Loucy (cell line): ENCODE results near the gene RCOR1.

Experiments used
- CTCF ChIP-seq: fragments of 200-600 bp; sonication (generic); conservative IDR thresholded peaks from 2 replicates; pipeline ENCODE4 v1.5.1; 2014; ENCODE audit warnings: mild to moderate bottlenecking, antibody characterized with exemption, low read length
- EZH2phosphoT487 ChIP-seq: fragments of 200-600 bp; IDR thresholded peaks from 2 replicates; pipeline ENCODE4 v1.6.1; 2018; ENCODE audit warnings: antibody characterized with exemption, mild to moderate bottlenecking, moderate library complexity, borderline replicate concordance

GRCh38 chr14:102683399-102684297 lies 91.2 kb downstream of the RCOR1 start:
- TF ChIP-seq CTCF: no peak
- no peak for TF ChIP-seq EZH2phosphoT487
